Body of pancreas (tissue), 4 donors: Measurements from ENCODE around the gene GLIPR1L2. TPM values are rescaled to one million over a fixed set of nuclear protein-coding genes. Genes with fewer than 3 reads are reported as not detected.

ENCODE experiments used
- ATAC-seq: fragments of 150-250 bp; one replicate; pipeline ENCODE4 v1.9.1; 2016
- DNase-seq, 4 donors: peaks; one replicate each; pipeline ENCODE4 v3.0.0-alpha.2; 2019
- H3K27ac ChIP-seq, 4 donors: fragments of 200-600 bp; sonication (generic); 1 replicate in 3 of 4; 2 replicates in 1 of 4; pipeline versions ENCODE4 v1.5.1 to v1.6.1; 2016 to 2019; ENCODE audit warnings: mild to moderate bottlenecking in 1 of 4, mixed read lengths in 1 of 4, moderate library complexity in 1 of 4
- H3K27me3 ChIP-seq, 2 donors: fragments of 200-600 bp; sonication (generic); one replicate each; pipeline ENCODE4 v1.6.0; 2016; ENCODE audit warnings: mild to moderate bottlenecking in 1 of 2
- H3K36me3 ChIP-seq, 2 donors: fragments of 200-600 bp; sonication (generic); replicated peaks in 1 of 2; 2 replicates each; pipeline ENCODE4 v1.5.1; 2016; ENCODE audit warnings: low read depth in 2 of 2; ENCODE audit not compliant: insufficient read depth in 1 of 2
- H3K4me1 ChIP-seq: fragments of 200-600 bp; sonication (generic); one replicate; pipeline ENCODE4 v1.6.0; 2016
- H3K4me3 ChIP-seq, 2 donors: fragments of 200-600 bp; sonication (generic); 1 replicate in 1 of 2; 2 replicates in 1 of 2; pipeline ENCODE4 v1.5.1; 2016 to 2019
- H3K9me3 ChIP-seq, 3 donors: fragments of 200-600 bp; sonication (generic); 1 replicate in 2 of 3; 2 replicates in 1 of 3; pipeline ENCODE4 v1.5.1; 2016
- CTCF ChIP-seq, 7 experiments: fragments of 450-650 bp in 4 of 7; fragments of 200-600 bp in 3 of 7; sonication (generic) in 3 of 7; IDR thresholded peaks; one replicate each; pipeline ENCODE4 v1.5.1; 2016 to 2019; ENCODE audit warnings: antibody characterized with exemption in 7 of 7
- POLR2A ChIP-seq, 3 donors: fragments of 450-650 bp; IDR thresholded peaks; one replicate each; pipeline ENCODE4 v1.6.1; 2016; ENCODE audit warnings: antibody characterized with exemption in 3 of 3, mild to moderate bottlenecking in 2 of 3
- WGBS, 2 donors: methylation state at CpG; one replicate each; pipeline ENCODE4 v1.1.5; 2017; 5-methylcytosine and 5-hydroxymethylcytosine counted together
- intact Hi-C: fragments of 100-400 bp; cut with DNase I; formaldehyde crosslinking; loops from one replicate; pipeline ENCODE4 v1.15.1; 2023
- total RNA-seq, 2 donors: library from RNA; depleted of rRNA; stranded (reverse); fragments of >200 nt; gene quantifications; one replicate each; pipeline ENCODE4 v1.1.0, GENCODE V29; 2016

Gene GLIPR1L2
- total RNA-seq, 2 donors from 2014 or later, result 1.6 TPM; not detected in 1

- no peak overlapping the region for H3K4me3 ChIP-seq
- 68 to 78% methylated on average over 2 of the region's 2 CpGs for WGBS, 2 donors
- ATAC-seq (no peak), DNase-seq (no peak)
- TF ChIP-seq CTCF (IDR thresholded peaks at IDR 0.05) (no peak), POLR2A (IDR thresholded peaks at IDR 0.05) (no peak)
- no peaks in the 10 kb centered on the region for H3K4me1 ChIP-seq
- intact Hi-C loops, result no loop called here
- no peaks in the 10 kb centered on the region for H3K36me3 ChIP-seq
- H3K9me3 ChIP-seq, result no peaks in the 10 kb centered on the region
- H3K27ac ChIP-seq, result no peak overlapping the region
- H3K27me3 ChIP-seq, result no peaks in the 10 kb centered on the region
Observed at GRCh38 chr12:75419841-75420240, 29.0 kb downstream of the GLIPR1L2 start.

- Histone ChIP-seq H3K4me1 (no peaks in the 10 kb centered on the region), H3K27ac (no peak overlapping the region), H3K27me3 (no peaks in the 10 kb centered on the region), H3K9me3 (no peaks in the 10 kb centered on the region), H3K36me3 (no peaks in the 10 kb centered on the region), H3K4me3 (no peak overlapping the region)
- ATAC-seq (no peak), DNase-seq (no peak)
- intact Hi-C loops, result no loop called here
- 0 to 38% methylated on average over 1 of the region's 1 CpG for WGBS, 2 donors
- TF ChIP-seq POLR2A (IDR thresholded peaks at IDR 0.05), result no peak
- TF ChIP-seq CTCF (IDR thresholded peaks at IDR 0.05), result no peak
Observed at GRCh38 chr12:75427491-75427890, 36.6 kb downstream of the GLIPR1L2 start.

- H3K9me3 ChIP-seq, result no peaks in the 10 kb centered on the region
- TF ChIP-seq CTCF (IDR thresholded peaks at IDR 0.05), result no peak
- no peak for TF ChIP-seq POLR2A (IDR thresholded peaks at IDR 0.05)
- intact Hi-C loops, result no loop called here
- DNase-seq (no peak), ATAC-seq (no peak)
- 67% methylated on average over 1 of the region's 1 CpG; no CpG with 5 or more reads in 1 of the 2 donors for WGBS, 2 donors
- no peak overlapping the region for H3K4me3 ChIP-seq
- H3K4me1 ChIP-seq, result no peaks in the 10 kb centered on the region
- no peaks in the 10 kb centered on the region for H3K36me3 ChIP-seq
- no peaks in the 10 kb centered on the region for H3K27me3 ChIP-seq
- no peak overlapping the region for H3K27ac ChIP-seq
Observed at GRCh38 chr12:75428767-75429166, 37.9 kb downstream of the GLIPR1L2 start.

- no peaks in the 10 kb centered on the region for H3K27me3 ChIP-seq
- H3K36me3 ChIP-seq, result no peaks in the 10 kb centered on the region
- no peaks in the 10 kb centered on the region for H3K4me1 ChIP-seq
- ATAC-seq (no peak), DNase-seq (no peak)
- no peak for TF ChIP-seq POLR2A (IDR thresholded peaks at IDR 0.05)
- TF ChIP-seq CTCF (IDR thresholded peaks at IDR 0.05), result no peak
- intact Hi-C loops, result no loop called here
- H3K27ac ChIP-seq, result no peak overlapping the region
- H3K9me3 ChIP-seq, result no peaks in the 10 kb centered on the region
- 61 to 70% methylated on average over 1 of the region's 1 CpG for WGBS, 2 donors
- no peak overlapping the region for H3K4me3 ChIP-seq
Observed at GRCh38 chr12:75432924-75433323, 42.0 kb downstream of the GLIPR1L2 start.

GRCh38 chr12:75437564-75437963, 46.7 kb downstream of the GLIPR1L2 start:
- WGBS, 2 donors, result 59 to 100% methylated on average over 1 to 2 of the region's 2 CpGs
- DNase-seq (no peak), ATAC-seq (no peak)
- intact Hi-C loops, result no loop called here
- Histone ChIP-seq H3K27me3 (no peaks in the 10 kb centered on the region), H3K36me3 (no peaks in the 10 kb centered on the region), H3K4me1 (no peaks in the 10 kb centered on the region), H3K27ac (no peak overlapping the region), H3K9me3 (no peaks in the 10 kb centered on the region), H3K4me3 (no peak overlapping the region)
- TF ChIP-seq POLR2A (IDR thresholded peaks at IDR 0.05) (no peak), CTCF (IDR thresholded peaks at IDR 0.05) (peak in 1 of 7 experiments; percentile 18)
